Trophoblast cell (in vitro differentiated cells and primary cell): ENCODE measurements around the gene EYA2.

ENCODE experiments used
- DNase-seq, 2 donors: peaks; one replicate each; pipeline ENCODE4 v3.0.0-alpha.2; 2016
- H2AFZ ChIP-seq: 2 replicates; pipeline ENCODE4 v1.6.1; 2013; ENCODE audit warnings: low read length, moderate library complexity, mild to moderate bottlenecking; ENCODE audit not compliant: insufficient read depth, poor library complexity
- H2AK5ac ChIP-seq: 2 replicates; pipeline ENCODE4 v1.6.1; 2013; ENCODE audit warnings: mild to moderate bottlenecking, low read length
- H2BK120ac ChIP-seq: 2 replicates; pipeline ENCODE4 v1.6.1; 2013; ENCODE audit warnings: low read length, mild to moderate bottlenecking, moderate library complexity; ENCODE audit not compliant: insufficient read depth, poor library complexity
- H2BK12ac ChIP-seq: 2 replicates; pipeline ENCODE4 v1.6.1; 2013; ENCODE audit warnings: mild to moderate bottlenecking, low read length, moderate library complexity
- H2BK5ac ChIP-seq: 2 replicates; pipeline ENCODE4 v1.6.1; 2013; ENCODE audit warnings: low read length, low read depth, moderate library complexity, mild to moderate bottlenecking; ENCODE audit not compliant: poor library complexity
- H3K14ac ChIP-seq: 2 replicates; pipeline ENCODE4 v1.6.1; 2013; ENCODE audit warnings: mild to moderate bottlenecking, low read length
- H3K18ac ChIP-seq: 2 replicates; pipeline ENCODE4 v1.6.1; 2013; ENCODE audit warnings: mild to moderate bottlenecking, low read length
- H3K23ac ChIP-seq: 2 replicates; pipeline ENCODE4 v1.6.1; 2013; ENCODE audit warnings: low read length
- H3K27ac ChIP-seq: 2 replicates; pipeline ENCODE4 v1.5.1; 2013; ENCODE audit warnings: low read depth, mild to moderate bottlenecking, inconsistent platforms, low read length, moderate library complexity
- H3K27me3 ChIP-seq: 2 replicates; pipeline ENCODE4 v1.6.1; 2013; ENCODE audit warnings: inconsistent platforms, mild to moderate bottlenecking, low read length, moderate library complexity; ENCODE audit not compliant: insufficient read depth
- H3K36me3 ChIP-seq, 2 experiments: 1 replicate in 1 of 2; 2 replicates in 1 of 2; pipeline ENCODE4 v1.6.1; 2013; ENCODE audit warnings: low read length in 2 of 2, mild to moderate bottlenecking in 2 of 2, moderate library complexity in 1 of 2; ENCODE audit not compliant: insufficient read depth in 2 of 2, control insufficient read depth in 1 of 2
- H3K4ac ChIP-seq: 2 replicates; pipeline ENCODE4 v1.6.1; 2013; ENCODE audit warnings: low read depth, mild to moderate bottlenecking, low read length, moderate library complexity
- H3K4me1 ChIP-seq, 2 experiments: 1 replicate in 1 of 2; 2 replicates in 1 of 2; pipeline ENCODE4 v1.6.1; 2013; ENCODE audit warnings: low read length in 2 of 2, mild to moderate bottlenecking in 2 of 2, moderate library complexity in 1 of 2; ENCODE audit not compliant: insufficient read depth in 2 of 2, control insufficient read depth in 1 of 2
- H3K4me2 ChIP-seq: 2 replicates; pipeline ENCODE4 v1.6.1; 2013; ENCODE audit warnings: inconsistent platforms, mild to moderate bottlenecking, low read length, moderate library complexity
- H3K4me3 ChIP-seq: 2 replicates; pipeline ENCODE4 v1.5.1; 2013; ENCODE audit warnings: mild to moderate bottlenecking, low read depth, low read length, inconsistent platforms
- H3K79me1 ChIP-seq: one replicate; pipeline ENCODE4 v1.6.1; 2013; ENCODE audit warnings: low read length
- H3K79me2 ChIP-seq: 2 replicates; pipeline ENCODE4 v1.6.1; 2013; ENCODE audit warnings: low read length, mild to moderate bottlenecking; ENCODE audit not compliant: control insufficient read depth, insufficient read depth, poor library complexity
- H3K9ac ChIP-seq: 2 replicates; pipeline ENCODE4 v1.6.1; 2013; ENCODE audit warnings: mild to moderate bottlenecking, low read length
- H3K9me3 ChIP-seq: 2 replicates; pipeline ENCODE4 v1.6.1; 2013; ENCODE audit warnings: low read depth, mild to moderate bottlenecking, control low read depth, inconsistent platforms, low read length; ENCODE audit not compliant: insufficient read depth
- H4K12ac ChIP-seq: 2 replicates; pipeline ENCODE4 v1.6.1; 2013; ENCODE audit warnings: low read depth, mild to moderate bottlenecking, low read length, moderate library complexity
- H4K8ac ChIP-seq: 2 replicates; pipeline ENCODE4 v1.6.1; 2013; ENCODE audit warnings: low read depth, mild to moderate bottlenecking, low read length, moderate library complexity
- H4K91ac ChIP-seq: one replicate; pipeline ENCODE4 v1.6.1; 2013; ENCODE audit warnings: low read depth, mild to moderate bottlenecking, low read length, moderate library complexity
- WGBS: extraction: QIAGEN DNeasy Blood & Tissue Kit; methylation state at CpG from one replicate; pipeline ENCODE4 v1.1.7; 2013; ENCODE audit warnings: missing lambda C conversion rate; ENCODE audit not compliant: insufficient read length, insufficient coverage; ENCODE audit errors: extremely low coverage; 5-methylcytosine and 5-hydroxymethylcytosine counted together

EYA2 gene

GRCh38 chr20:46984405-46984804, 89.8 kb downstream of the EYA2 start:
- Histone ChIP-seq H3K27ac (no peak overlapping the region), H3K9me3 (peaks cover 2% of the 10 kb centered on the region), H3K27me3 (no peaks in the 10 kb centered on the region), H2AK5ac (no peak overlapping the region), H3K36me3 (no peaks in the 10 kb centered on the region), H3K14ac (no peak overlapping the region), H3K18ac (no peak overlapping the region), H3K4me3 (no peak overlapping the region), H3K4me1 (peaks cover 3% of the 10 kb centered on the region in 2 experiments), H4K12ac (no peak overlapping the region), H2AFZ (no peak overlapping the region), H2BK120ac (no peak overlapping the region), H4K91ac (no peak overlapping the region), H3K23ac (no peak overlapping the region), H3K4me2 (no peak overlapping the region), H3K79me2 (no peaks in the 10 kb centered on the region), H2BK12ac (no peak overlapping the region), H3K9ac (no peak overlapping the region), H2BK5ac (no peak overlapping the region), H4K8ac (no peak overlapping the region), H3K4ac (no peak overlapping the region), H3K79me1 (peaks cover 2% of the 10 kb centered on the region)
- DNase-seq: no peak
- no CpG with 5 or more reads among the region's 1 CpG for WGBS

GRCh38 chr20:46985250-46985649, 90.6 kb downstream of the EYA2 start:
- H3K36me3 ChIP-seq: no peaks in the 10 kb centered on the region
- H3K9me3 ChIP-seq: peaks cover 2% of the 10 kb centered on the region
- H3K18ac ChIP-seq: no peak overlapping the region
- H3K4me3 ChIP-seq: no peak overlapping the region
- H3K4me2 ChIP-seq: no peak overlapping the region
- H3K23ac ChIP-seq: no peak overlapping the region
- H3K4ac ChIP-seq: no peak overlapping the region
- no peak overlapping the region for H2BK12ac ChIP-seq
- peak overlapping the region; percentile 27 for H3K27ac ChIP-seq
- no peak overlapping the region for H2BK5ac ChIP-seq
- no peak overlapping the region for H2AFZ ChIP-seq
- no peak for DNase-seq
- WGBS: no CpG with 5 or more reads among the region's 2 CpGs
- H4K91ac ChIP-seq: no peak overlapping the region
- no peak overlapping the region for H4K12ac ChIP-seq
- peaks cover 2 to 4% of the 10 kb centered on the region in 2 experiments for H3K4me1 ChIP-seq
- no peak overlapping the region for H4K8ac ChIP-seq
- H2AK5ac ChIP-seq: no peak overlapping the region
- H3K79me1 ChIP-seq: no peaks in the 10 kb centered on the region
- no peak overlapping the region for H3K9ac ChIP-seq
- no peak overlapping the region for H3K14ac ChIP-seq
- no peak overlapping the region for H2BK120ac ChIP-seq
- no peaks in the 10 kb centered on the region for H3K27me3 ChIP-seq
- H3K79me2 ChIP-seq: no peaks in the 10 kb centered on the region

DNA sequence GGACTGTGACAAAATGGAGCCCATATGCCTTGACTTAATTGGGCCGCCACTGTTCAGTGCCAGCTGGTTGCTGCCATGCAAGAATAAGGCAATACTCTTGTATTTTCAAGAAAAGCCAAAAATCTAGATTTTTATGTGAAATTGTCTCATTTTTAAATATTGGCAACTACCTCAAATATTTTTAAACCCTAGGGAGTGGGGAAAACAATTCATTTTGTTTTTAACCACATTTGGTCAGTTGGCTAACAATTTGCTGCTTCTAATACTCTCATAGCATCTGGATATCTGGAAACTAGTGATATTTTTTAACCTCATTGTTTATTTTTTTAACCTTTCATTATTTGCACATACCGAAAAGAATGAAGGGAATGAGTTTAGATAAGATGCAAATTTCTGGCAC, 91.0 kb downstream of the EYA2 start:
- Histone ChIP-seq H3K4me2 (no peak overlapping the region), H3K18ac (no peak overlapping the region), H3K79me2 (no peaks in the 10 kb centered on the region), H3K23ac (no peak overlapping the region), H3K36me3 (no peaks in the 10 kb centered on the region), H3K14ac (no peak overlapping the region), H3K9ac (no peak overlapping the region), H2AFZ (no peak overlapping the region), H3K4ac (no peak overlapping the region), H3K9me3 (peaks cover 2% of the 10 kb centered on the region), H4K12ac (no peak overlapping the region), H3K27me3 (no peaks in the 10 kb centered on the region), H2BK5ac (no peak overlapping the region), H4K8ac (no peak overlapping the region), H2BK12ac (no peak overlapping the region), H4K91ac (no peak overlapping the region), H3K27ac (peak overlapping the region; percentile 27), H3K4me3 (no peak overlapping the region), H2AK5ac (no peak overlapping the region), H3K79me1 (no peaks in the 10 kb centered on the region), H3K4me1 (peaks cover 3 to 7% of the 10 kb centered on the region in 2 experiments), H2BK120ac (no peak overlapping the region)
- DNase-seq: no peak
- WGBS: no CpG with 5 or more reads among the region's 2 CpGs

DNA sequence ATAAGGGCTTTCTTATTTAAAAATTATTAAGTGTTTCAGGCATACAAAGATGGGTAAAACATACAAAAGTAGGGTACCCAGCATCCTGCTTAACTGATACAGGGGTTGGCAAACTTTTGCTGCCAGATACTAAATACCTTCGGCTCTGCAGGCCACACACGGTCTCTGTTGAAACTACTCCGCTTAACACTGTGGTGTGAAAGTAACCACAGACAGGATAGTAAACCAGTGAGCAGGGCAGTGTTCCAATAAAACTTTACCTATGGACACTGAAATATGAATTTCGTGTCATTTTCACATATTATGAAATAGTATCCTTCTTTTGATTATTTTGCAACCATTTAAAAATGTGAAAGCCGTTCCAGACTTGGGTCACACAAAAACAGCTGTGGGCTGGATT, 92.4 kb downstream of the EYA2 start:
- Histone ChIP-seq H2BK120ac (no peak overlapping the region), H3K4me3 (no peak overlapping the region), H3K27me3 (no peaks in the 10 kb centered on the region), H3K36me3 (no peaks in the 10 kb centered on the region), H3K27ac (no peak overlapping the region), H3K4me1 (peaks cover 3 to 9% of the 10 kb centered on the region in 2 experiments), H2AK5ac (no peak overlapping the region), H3K14ac (no peak overlapping the region), H3K23ac (no peak overlapping the region), H3K9me3 (peaks cover 2% of the 10 kb centered on the region), H3K18ac (no peak overlapping the region), H2BK5ac (no peak overlapping the region), H3K9ac (no peak overlapping the region), H2BK12ac (no peak overlapping the region), H3K79me2 (no peaks in the 10 kb centered on the region), H4K91ac (no peak overlapping the region), H2AFZ (no peak overlapping the region), H3K4me2 (no peak overlapping the region), H4K12ac (no peak overlapping the region), H4K8ac (no peak overlapping the region), H3K79me1 (no peaks in the 10 kb centered on the region), H3K4ac (no peak overlapping the region)
- DNase-seq: no peak
- WGBS: no CpG with 5 or more reads among the region's 5 CpGs
